ENCODE measurements around the gene TPD52L1.

TPD52L1 gene

DNA sequence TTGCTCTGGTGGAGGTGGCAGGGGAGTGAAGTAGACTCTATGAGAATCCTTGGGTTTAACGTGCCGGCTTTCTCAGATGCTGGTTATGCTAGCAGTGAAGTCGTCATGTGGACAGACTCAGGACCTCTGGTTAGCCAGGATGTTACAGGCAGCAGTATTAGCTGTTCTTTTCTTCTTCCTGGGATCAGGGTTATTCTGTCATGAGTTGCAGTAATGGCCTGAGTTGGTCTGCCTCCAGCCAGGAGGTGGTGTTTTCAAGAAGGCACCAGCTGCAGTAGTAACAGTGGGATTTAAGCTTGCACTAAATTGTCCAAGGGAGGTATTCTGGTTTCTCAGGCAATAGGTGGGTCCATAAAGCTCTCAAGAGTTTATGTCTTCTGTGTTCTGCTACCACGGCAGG lies 91.5 kb downstream of the TPD52L1 start:
- TF ChIP-seq GATA3 (IDR thresholded peaks at IDR 0.05; ENCODE audit: low read depth, low read length) (no peak), GATA2 (IDR thresholded peaks at IDR 0.05; ENCODE audit: low read depth, low read length) (no peak)

DNA sequence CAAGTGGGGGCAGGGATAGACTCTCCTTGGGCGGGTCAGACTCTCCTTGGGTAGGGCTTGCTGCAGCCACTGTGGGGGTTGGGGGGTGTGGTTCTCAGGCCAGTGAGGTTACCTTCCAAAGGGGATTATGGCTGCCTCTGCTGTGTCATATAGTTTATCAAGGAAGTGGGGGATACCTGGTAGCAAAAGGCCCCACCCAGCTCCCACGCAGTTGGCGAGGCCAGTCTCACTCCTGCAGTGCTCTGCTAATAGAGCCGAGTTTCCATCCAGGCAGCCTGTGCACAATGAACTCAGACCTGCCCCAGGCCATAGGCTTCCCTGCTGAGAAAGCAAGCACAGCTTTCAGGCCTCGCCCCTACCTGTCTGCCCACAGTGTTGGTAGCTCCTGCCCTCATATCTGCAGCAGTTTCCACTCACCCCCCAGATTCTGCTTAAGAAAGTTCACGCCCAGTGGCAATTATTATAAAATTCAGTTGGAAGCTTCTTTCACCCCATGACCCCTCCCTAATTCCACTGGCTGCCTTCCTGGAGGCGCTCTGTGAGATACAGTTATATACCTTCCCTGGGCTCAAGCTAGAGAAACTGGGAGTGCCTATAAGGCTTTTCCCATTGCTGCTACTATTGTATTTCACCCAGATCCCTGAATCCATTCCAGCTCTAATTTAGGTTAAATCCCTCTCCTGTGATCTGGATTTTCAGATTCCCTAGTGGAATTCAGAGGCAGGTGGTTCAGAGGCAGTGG lies 92.1 kb downstream of the TPD52L1 start:
- TF ChIP-seq GATA3 (IDR thresholded peaks at IDR 0.05; ENCODE audit: low read depth, low read length) (no peak), GATA2 (IDR thresholded peaks at IDR 0.05; ENCODE audit: low read depth, low read length) (no peak)

DNA sequence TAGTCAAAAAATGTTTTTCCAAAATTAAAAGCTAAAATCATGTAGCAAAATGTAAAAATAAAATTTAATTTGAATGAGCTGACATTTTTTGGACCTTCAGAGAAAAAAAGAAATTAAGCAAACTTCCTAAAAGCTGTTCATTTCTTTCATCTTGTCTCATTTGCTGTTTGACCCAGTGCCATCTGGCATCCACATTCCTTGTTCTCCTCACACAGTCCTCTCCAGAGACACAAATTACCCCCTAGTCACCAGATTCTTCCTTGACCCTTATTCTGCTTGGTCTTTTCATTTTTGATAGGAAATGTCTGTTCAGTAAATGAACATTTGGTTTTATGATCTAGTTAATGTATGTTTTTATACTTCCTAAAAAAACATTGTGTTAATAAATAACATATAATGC lies 93.0 kb downstream of the TPD52L1 start:
- no peak for TF ChIP-seq GATA2 (IDR thresholded peaks at IDR 0.05; ENCODE audit: low read depth, low read length)
- TF ChIP-seq GATA3 (IDR thresholded peaks at IDR 0.05; ENCODE audit: low read depth, low read length) = no peak

DNA sequence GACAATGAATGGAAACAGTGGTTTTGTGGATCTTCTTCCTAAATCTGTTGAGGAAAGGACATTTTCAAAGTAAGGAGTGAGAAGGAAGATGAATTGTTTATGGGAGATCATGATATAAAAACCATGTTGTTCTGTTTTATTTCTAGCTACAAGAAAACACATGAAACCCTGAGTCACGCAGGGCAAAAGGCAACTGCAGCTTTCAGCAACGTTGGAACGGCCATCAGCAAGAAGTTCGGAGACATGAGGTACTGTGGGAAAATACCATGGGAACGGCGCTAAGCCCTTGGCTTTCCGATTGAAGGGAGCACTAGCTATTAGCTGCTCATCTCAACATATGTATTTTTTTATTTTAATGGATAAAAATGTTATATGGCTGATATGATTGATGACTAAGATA lies 94.6 kb downstream of the TPD52L1 start:
- TF ChIP-seq GATA3 (IDR thresholded peaks at IDR 0.05; ENCODE audit: low read depth, low read length) (no peak), GATA2 (IDR thresholded peaks at IDR 0.05; ENCODE audit: low read depth, low read length) (no peak)

DNA sequence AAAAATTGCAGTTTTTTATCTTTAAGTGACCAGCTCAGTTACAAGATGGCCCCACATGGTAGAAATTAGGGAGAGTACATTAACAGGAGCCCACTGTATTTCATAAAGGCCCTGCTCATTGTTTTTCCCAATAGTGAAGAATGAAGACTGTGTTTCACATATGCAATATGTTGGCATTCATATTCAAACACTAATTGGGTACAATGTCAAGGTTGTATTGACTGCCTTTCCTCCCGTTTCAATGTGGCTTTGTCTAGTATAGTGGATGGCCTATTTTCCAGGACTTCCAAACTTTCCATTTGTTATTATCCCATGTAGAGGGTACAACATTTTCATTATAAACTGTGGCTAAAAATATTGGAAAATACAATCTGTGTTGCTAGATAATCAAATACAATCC lies 96.9 kb downstream of the TPD52L1 start:
- TF ChIP-seq GATA2 (IDR thresholded peaks at IDR 0.05; ENCODE audit: low read depth, low read length) (no peak), GATA3 (IDR thresholded peaks at IDR 0.05; ENCODE audit: low read depth, low read length) (no peak)

DNA sequence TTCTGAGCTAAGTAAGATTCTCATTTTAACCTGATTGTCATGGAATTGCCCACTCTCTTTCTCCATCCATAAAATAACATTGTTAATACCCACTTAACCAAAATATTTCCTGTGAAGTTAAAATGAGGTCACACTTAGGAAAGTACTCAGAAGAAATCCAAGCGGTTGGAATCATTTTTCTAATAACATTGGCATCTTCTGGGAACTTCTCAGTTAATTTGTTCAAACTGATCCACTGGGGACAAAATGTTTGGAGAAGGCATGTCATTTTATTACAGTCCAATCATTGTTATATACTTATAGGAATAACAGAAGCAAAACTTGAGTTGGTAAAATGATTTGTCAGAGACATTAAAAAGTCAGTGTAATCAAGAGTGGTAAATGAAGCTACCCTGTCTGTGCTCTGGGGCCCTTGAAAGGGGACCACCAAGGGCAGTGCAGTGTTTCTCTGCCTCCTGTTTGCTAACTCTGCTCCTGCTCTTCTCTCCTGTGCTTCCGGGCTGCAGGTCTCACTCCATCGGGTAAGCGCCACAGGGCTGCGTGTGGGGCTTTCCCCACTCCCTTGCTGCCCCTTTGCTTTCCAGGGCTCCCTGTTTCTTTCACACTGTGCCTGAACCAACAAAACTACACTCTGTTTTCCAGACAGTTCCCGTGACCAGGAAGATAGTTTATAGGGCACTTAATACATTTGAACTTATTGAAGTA lies 98.1 kb downstream of the TPD52L1 start:
- no peak for TF ChIP-seq GATA3 (IDR thresholded peaks at IDR 0.05; ENCODE audit: low read depth, low read length)

DNA sequence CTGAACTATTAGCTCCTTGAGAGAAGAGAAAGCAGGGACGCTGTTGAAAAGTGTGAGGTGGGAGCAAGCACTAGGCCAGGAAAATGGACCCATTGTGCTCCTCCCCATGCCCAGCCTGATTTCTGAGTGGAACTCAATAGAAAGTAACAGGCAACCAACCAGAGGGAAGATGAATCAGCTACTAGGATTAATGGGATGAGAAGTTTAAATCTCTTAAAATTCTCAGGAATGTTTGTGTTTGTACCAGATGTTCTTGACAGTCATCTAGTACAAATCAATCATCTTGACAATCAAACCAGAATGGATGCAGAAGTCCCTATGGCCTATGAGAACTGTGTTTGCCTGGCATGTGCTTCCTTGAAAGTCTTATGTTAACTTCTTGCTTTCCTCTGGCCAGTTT lies 99.3 kb downstream of the TPD52L1 start:
- TF ChIP-seq GATA3 (IDR thresholded peaks at IDR 0.05; ENCODE audit: low read depth, low read length) (no peak), GATA2 (IDR thresholded peaks at IDR 0.05; ENCODE audit: low read depth, low read length) (no peak)

DNA sequence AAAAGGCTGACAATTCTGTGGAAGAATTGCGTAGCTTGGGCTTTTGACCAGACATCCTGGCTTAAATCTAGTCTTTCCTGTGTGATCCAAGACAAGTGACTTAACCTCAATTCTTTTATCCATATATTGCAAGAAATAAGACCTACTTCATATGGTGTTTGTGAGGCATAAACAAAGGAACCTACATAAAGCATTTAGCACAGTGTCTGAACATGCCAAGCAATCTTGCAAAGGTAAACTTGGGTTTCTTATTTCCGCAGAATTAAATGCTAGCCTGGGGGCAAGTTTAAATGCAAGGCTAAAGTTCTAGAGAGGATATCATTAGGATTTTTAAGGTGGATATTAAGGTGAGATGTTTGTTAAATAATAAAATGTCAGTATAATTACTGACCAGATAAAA lies 100.3 kb downstream of the TPD52L1 start:
- TF ChIP-seq GATA2 (IDR thresholded peaks at IDR 0.05; ENCODE audit: low read depth, low read length) (no peak), GATA3 (IDR thresholded peaks at IDR 0.05; ENCODE audit: low read depth, low read length) (no peak)

DNA sequence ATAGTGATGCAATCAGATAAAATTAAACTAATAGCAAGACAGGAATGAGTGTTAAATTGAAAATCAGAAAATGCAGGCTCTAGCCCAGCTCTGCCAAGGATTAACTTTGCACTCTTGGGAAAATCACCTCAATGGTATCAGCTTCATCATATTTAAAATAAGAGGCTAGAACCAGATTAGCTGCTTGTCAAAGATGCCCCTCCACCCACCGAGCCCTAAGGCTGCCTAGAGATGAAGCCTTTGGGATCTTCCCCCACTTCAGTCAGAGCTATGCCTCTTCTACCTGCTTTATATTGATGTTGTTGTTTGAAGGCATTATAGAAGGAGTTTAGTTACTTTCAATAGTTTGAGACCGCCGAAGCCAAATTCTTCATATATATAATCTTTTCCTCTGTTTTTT lies 100.7 kb downstream of the TPD52L1 start:
- no peak for TF ChIP-seq GATA3 (IDR thresholded peaks at IDR 0.05; ENCODE audit: low read depth, low read length)
- no peak for TF ChIP-seq GATA2 (IDR thresholded peaks at IDR 0.05; ENCODE audit: low read depth, low read length)

DNA sequence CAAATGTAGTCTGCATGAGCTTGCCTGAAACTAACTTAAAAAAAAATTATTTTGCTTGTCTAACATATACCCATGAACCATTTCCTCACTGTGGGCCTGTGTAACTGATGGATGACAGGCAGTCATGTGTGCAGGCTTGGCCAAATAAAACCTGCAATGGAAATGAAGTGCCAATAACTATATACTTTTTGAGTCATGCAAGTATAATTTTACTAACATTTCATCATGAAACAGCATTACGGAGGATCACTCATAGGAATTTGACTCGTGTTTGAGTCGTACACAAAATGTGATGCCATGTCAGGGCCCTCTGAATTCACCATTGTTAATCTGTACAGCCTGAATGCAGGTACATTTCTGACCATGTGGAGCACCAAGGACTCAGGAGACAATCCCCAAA lies 101.6 kb downstream of the TPD52L1 start:
- TF ChIP-seq GATA2 (IDR thresholded peaks at IDR 0.05; ENCODE audit: low read depth, low read length) (no peak), GATA3 (IDR thresholded peaks at IDR 0.05; ENCODE audit: low read depth, low read length) (no peak)

DNA sequence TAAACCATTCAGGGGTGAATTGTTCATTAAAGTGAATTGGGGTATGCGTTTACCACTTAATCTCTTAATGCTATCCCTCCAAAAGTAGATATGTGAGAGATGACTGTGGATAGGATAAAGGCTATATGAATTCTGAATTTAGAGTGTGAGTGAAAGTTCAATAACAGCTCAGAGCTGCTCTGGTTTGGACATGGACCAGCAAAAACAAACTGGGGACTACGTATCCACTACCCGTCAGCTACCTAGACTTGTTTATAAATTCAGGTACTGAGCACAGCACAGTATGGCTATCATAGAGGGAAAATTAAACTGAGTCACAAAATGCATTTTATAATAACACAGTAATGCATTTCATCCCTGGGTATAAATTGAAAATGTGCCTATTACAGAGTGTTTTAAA lies 103.8 kb downstream of the TPD52L1 start:
- no peak for TF ChIP-seq GATA3 (IDR thresholded peaks at IDR 0.05; ENCODE audit: low read depth, low read length)
- TF ChIP-seq GATA2 (IDR thresholded peaks at IDR 0.05; ENCODE audit: low read depth, low read length) = no peak

DNA sequence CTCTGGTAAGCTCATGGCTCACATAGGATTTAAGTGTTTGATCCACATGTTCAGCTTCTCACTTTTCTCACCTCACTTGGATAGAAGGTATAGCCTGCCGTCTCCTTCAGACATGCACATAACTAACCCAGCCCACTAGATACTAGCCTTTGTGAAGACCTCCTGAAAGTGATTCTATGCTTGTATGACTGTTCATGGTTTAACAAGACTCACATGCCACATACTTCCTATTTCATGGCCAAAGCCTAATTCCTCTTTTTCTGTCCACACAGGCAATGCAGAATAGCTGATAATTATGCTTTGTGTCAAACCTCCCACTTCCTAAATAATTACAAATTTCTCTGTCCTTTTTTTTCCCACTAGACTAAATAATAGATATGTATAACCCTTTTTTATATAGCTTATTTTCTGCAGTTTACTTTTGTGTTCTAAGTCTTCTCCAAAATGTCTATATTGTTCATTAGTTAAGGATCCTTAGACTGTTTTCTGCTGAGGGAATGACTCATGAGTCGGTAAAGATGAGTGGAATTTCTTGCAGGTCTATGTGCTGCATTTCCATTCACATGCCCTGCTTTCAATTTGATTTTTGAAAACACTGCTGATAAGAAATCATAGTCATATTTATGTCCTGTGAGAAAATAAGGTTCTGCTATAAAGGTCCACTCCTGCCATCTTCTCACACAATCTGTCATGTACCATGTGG lies 105.2 kb downstream of the TPD52L1 start:
- no peak for TF ChIP-seq GATA3 (IDR thresholded peaks at IDR 0.05; ENCODE audit: low read depth, low read length)

DNA sequence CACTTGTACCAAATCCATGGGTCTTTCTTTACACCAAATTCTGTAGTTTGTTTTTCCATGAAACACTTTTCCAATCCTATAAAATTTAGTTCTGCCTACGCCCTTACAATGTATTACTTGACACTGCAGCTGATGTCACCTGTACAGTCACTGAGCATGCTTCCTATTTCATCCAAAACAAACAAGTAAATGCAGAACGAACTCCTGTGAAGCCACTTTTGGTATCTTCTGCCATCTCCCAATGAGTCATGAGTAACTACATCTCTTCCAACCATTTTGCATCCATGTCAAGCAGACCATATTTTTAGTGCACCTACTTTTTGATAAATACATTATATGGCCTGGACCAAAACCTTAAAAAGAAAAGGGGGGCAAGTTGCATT lies 105.8 kb downstream of the TPD52L1 start:
- no peak for TF ChIP-seq GATA2 (IDR thresholded peaks at IDR 0.05; ENCODE audit: low read depth, low read length)
- no peak for TF ChIP-seq GATA3 (IDR thresholded peaks at IDR 0.05; ENCODE audit: low read depth, low read length)

DNA sequence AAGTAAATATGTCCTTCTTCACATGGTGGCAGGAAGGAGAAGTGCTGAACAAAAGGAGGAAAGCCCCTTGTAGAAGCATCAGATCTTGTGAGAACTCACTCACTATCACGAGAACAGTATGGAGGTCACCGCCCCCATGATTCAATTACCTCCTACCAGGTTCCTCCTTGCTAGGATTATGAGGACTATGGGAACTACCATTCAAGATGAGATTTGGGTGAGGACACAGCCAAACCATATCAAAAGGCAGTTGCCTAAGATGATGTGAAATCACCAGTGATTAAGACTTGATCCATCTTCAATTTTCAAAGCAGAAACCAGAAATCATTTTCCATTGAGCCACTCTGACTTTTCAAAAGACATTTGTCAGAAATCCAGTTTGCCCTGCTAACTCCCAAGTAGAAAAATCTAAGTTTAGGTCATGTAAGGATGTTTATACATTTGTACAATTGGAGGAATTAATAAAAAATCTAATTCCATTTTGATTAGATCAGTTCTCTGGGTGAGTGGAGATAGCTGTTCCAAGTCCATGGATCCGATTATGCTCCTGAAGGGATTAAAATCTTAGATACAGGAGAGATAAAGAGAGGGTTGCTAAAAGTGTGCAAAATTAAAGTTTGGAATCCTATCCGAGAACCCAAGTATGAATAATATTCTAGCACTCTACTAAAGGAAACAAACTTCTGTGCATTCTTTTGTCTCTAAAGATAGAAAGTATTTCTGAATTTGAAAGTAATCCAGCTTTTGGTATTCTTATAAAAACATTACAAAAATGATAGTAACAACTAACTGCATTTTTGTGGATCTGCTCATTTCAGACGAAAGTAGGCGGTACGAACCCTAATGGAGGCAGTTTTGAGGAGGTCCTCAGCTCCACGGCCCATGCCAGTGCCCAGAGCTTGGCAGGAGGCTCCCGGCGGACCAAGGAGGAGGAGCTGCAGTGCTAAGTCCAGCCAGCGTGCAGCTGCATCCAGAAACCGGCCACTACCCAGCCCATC lies 108.7 kb downstream of the TPD52L1 start:
- no peak for TF ChIP-seq GATA2 (IDR thresholded peaks at IDR 0.05; ENCODE audit: low read depth, low read length)
- TF ChIP-seq GATA3 (IDR thresholded peaks at IDR 0.05; ENCODE audit: low read depth, low read length) = no peak

Data from SH-SY5Y (cell line).